GM18858 (cell line): Measurements from ENCODE around the gene EXD3.

Experiments used
- ATAC-seq: cut with Tn5 transposase; IDR thresholded peaks from one replicate; pipeline ENCODE4 v1.9.1; 2021; ENCODE audit not compliant: unreplicated experiment

EXD3 gene

GRCh38 chr9:137276473-137277328, 146.3 kb downstream of the EXD3 start:
- no peak for ATAC-seq

GRCh38 chr9:137275588-137276472, 147.1 kb downstream of the EXD3 start:
- no peak for ATAC-seq

GRCh38 chr9:137275203-137275587, 147.8 kb downstream of the EXD3 start:
- ATAC-seq: no peak

DNA sequence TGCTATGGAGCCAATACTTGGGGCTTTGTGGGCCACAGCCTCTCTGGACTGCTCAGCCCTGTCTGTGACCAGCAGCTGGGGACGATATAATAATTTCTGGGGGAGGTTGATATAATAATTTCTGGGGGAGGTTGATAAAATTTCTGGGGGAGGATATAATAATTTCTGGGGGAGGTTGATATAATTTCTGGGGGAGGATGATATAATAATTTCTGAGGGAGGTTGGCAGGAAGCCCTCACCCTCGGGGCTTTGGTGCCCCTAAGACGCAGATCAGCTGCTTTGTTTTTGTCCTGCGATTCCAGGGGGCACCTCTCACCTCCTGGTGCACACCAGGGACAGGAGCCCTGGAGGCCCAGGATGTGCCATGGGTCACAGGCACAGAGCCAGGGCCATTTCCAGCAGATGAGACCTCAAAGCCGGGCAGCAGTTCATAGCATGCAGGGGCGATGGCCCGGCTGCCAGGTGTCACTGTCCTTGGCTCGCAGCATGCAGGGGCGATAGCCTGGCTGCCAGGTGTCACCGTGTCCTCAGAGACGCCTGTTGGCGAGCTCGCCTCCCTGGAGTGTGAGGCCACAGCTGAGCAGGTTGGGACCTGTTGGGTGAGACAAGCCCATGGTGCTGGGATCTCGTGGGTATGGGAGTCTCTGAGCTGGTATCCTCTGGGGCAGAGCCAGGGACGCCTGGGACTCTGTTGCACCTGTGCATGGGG, 149.2 kb downstream of the EXD3 start:
- no peak for ATAC-seq

- ATAC-seq: no peak
Measured at GRCh38 chr9:137273095-137273490, 149.9 kb downstream of the EXD3 start.

GRCh38 chr9:137272241-137273094, 150.5 kb downstream of the EXD3 start:
- no peak for ATAC-seq

DNA sequence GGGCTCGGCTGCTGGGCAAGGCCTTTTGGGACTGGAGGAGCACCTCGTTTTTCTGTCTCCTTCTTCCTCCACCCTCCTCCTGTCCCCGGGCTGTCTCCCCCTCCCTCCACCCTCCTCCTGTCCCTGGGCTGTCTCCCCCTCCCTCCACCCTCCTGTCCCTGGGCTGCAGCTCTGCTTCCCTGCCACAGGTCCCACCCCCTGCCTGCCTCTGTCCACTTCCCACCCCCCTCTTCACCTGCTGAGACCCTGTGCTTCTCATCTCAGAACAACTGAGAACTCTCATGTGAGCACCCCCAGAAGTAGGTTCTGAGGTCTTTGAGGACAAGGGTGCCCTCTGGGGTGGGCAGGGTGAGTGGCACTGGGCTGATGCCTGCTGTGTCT, 151.3 kb downstream of the EXD3 start:
- no peak for ATAC-seq

DNA sequence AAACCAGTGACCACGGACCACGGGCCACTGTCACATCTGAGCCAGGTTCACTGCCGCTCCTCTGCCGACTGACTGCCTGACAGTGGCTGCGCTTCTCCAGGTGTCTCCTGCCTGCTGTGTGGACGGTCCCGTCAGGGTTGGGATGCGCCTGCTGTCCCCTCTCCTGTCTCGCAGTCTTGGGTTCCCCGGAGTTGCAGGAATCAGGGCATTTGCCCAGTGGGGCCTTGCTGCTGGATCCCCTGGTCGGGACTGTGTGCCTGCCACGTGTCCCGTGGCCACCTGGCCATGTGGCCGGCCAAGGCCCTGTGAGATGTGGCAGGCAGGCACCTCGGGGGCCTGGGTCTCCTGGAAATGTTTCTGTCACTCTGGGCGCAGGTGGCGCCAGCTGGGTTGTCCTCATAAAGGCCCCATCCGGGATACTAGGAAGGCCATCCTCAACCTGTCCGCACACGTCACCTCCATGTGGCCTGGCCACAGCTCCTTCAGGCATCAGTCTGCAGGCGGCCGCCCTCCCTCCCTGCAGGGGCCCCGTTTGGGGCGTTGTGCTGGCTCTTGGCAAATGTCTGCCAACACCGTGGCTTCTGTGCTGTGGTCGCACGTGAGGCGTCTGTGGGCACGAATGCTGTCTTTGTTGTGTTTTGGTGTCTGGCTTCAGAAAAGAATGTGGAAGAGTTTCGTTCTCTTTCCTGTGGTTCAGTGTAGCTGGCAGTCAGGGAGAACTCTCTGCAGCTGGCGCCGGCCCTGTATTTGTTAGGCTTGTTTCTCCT, 151.8 kb downstream of the EXD3 start:
- no peak for ATAC-seq

- ATAC-seq: no peak
Measured at GRCh38 chr9:137269231-137269772, 153.7 kb downstream of the EXD3 start.

GRCh38 chr9:137268538-137269201, 154.3 kb downstream of the EXD3 start:
- ATAC-seq: no peak

- ATAC-seq: no peak
Measured at GRCh38 chr9:137267933-137268355, 155.0 kb downstream of the EXD3 start.

DNA sequence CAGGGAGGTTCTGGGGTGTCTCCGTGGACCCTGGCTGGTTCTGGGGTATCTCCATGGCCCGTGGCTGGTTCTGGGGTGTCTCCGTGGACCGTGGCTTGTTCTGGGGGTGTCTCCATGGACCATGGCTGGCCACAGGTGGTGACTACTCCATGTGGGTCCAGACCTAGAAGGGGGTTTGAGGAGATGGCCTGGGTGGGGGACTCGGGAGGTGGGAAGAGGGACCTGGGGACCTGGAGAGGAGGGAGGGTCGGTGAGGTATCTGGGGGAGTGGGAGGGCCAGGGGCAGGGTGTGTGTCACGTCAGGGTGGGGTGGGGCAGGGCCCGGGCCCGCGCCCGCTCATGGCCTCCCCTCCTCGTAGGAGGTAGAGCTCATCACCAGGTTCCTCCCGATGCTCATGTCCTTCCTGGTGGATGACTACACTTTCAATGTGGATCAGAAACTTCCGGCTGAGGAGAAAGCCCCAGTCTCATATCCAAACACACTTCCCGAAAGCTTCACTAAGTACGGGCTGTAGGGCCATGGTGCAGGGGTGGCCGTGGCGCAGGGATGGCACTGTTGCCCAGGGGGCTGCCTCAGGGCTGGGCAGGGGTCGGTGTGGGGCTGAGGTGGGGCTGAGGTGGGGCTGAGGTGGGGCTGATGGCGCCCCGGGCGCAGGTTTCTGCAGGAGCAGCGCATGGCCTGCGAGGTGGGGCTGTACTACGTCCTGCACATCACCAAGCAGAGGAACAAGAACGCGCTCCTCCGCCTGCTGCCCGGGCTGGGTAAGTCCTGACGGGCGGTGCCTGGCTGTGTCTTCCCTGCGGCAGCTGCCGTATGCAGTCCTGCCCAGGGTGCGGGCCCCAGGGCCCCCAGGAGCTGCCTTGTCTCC, 156.1 kb downstream of the EXD3 start:
- ATAC-seq: no peak

DNA sequence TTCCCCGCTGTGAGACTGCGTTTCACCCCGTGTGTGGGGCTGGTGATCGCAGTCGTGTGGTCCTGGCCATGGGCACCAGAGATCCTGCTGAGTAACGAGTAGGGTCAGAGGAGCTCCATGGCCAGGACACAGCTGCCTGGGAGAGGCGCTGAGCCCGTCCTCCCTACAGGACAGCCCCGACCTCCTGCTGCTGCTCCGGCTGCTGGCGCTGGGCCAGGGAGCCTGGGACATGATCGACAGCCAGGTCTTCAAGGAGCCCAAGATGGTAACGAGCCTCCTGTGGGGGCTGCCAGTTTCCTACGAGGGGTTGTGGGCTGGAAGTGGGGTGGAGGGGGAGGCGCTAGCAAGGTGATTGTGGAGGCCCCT, 156.8 kb downstream of the EXD3 start:
- no peak for ATAC-seq

GRCh38 chr9:137265496-137266161, 157.3 kb downstream of the EXD3 start:
- no peak for ATAC-seq

DNA sequence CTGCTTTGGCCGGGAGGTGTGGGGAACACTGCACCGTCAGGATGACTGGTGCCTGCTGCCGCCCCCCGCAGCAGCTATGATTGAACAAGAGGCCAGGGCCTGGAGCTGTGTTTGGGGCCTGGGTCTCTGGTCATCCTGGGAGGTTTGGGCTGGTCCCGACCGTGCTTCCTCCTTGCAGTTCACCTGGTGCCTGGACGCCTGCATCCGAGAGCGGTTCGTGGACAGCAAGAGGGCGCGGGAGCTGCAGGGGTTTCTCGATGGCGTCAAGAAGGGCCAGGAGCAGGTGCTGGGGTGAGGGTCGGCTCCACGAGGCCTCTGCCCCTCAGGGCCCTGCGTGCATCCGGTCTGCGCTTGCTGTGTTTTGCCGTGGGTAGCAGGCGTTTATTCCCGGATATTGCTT, 158.9 kb downstream of the EXD3 start:
- ATAC-seq: no peak

GRCh38 chr9:137263506-137263905, 159.5 kb downstream of the EXD3 start:
- no peak for ATAC-seq

DNA sequence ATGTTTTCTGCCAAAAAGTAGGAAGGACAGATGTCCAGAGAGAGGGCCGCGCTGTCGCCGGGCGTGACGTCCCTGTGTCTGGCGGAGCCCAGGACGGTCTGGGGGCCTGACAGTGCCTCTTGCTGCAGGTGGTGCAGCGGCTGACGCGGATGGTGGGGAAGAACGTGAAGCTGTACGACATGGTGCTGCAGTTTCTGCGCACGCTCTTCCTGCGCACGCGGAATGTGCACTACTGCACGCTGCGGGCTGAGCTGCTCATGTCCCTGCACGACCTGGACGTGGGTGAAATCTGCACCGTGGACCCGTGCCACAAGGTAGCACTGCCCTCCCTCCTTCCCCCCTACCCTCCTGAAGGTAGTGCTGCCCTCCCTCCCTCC, 160.1 kb downstream of the EXD3 start:
- ATAC-seq: no peak
